Measurements from ENCODE around the gene TLCD4.
A peak's percentile ranks its signal among the peaks of the same experiment; 100 is the strongest.

TLCD4 gene

GRCh38 chr1:95094923-95095322, 22.2 kb upstream of the TLCD4 start:
- DNase-seq (ENCODE audit: low read depth in 3 of 3, low spot score in 1 of 3) = no peak

GRCh38 chr1:95095833-95096217, 21.3 kb upstream of the TLCD4 start:
- no peak for DNase-seq (ENCODE audit: low read depth in 3 of 3, low spot score in 1 of 3)

GRCh38 chr1:95096218-95096841, 20.8 kb upstream of the TLCD4 start:
- no peak for DNase-seq (ENCODE audit: low read depth in 3 of 3, low spot score in 1 of 3)

- no peak for DNase-seq (ENCODE audit: low read depth in 3 of 3, low spot score in 1 of 3)
Measured at GRCh38 chr1:95097426-95097825, 19.7 kb upstream of the TLCD4 start.

GRCh38 chr1:95098196-95098595, 19.0 kb upstream of the TLCD4 start:
- no peak for DNase-seq (ENCODE audit: low read depth in 3 of 3, low spot score in 1 of 3)

- no peak for DNase-seq (ENCODE audit: low read depth in 3 of 3, low spot score in 1 of 3)
Measured at GRCh38 chr1:95108792-95109191, 8.4 kb upstream of the TLCD4 start.

GRCh38 chr1:95111014-95111413, 6.1 kb upstream of the TLCD4 start:
- DNase-seq (ENCODE audit: low read depth in 3 of 3, low spot score in 1 of 3) = no peak

GRCh38 chr1:95113684-95114083, 3.5 kb upstream of the TLCD4 start:
- no peak for DNase-seq (ENCODE audit: low read depth in 3 of 3, low spot score in 1 of 3)

GRCh38 chr1:95115708-95116137, 1.4 kb upstream of the TLCD4 start:
- DNase-seq (ENCODE audit: low read depth in 3 of 3, low spot score in 1 of 3) = no peak

- DNase-seq (ENCODE audit: low read depth in 3 of 3, low spot score in 1 of 3) = peak in 1 of 3 donors; percentile 18
Measured at GRCh38 chr1:95116580-95117206, 462 bp upstream of the TLCD4 start.

- DNase-seq (ENCODE audit: low read depth in 3 of 3, low spot score in 1 of 3) = no peak
Measured at GRCh38 chr1:95118067-95118499, 928 bp downstream of the TLCD4 start.

GRCh38 chr1:95118710-95119109, 1.6 kb downstream of the TLCD4 start:
- no peak for DNase-seq (ENCODE audit: low read depth in 3 of 3, low spot score in 1 of 3)

- no peak for DNase-seq (ENCODE audit: low read depth in 3 of 3, low spot score in 1 of 3)
Measured at GRCh38 chr1:95119273-95119672, 2.1 kb downstream of the TLCD4 start.

- no peak for DNase-seq (ENCODE audit: low read depth in 3 of 3, low spot score in 1 of 3)
Measured at GRCh38 chr1:95122151-95122697, 5.1 kb downstream of the TLCD4 start.

GRCh38 chr1:95124342-95124741, 7.2 kb downstream of the TLCD4 start:
- no peak for DNase-seq (ENCODE audit: low read depth in 3 of 3, low spot score in 1 of 3)

GRCh38 chr1:95126366-95126765, 9.2 kb downstream of the TLCD4 start:
- DNase-seq (ENCODE audit: low read depth in 3 of 3, low spot score in 1 of 3) = no peak

- no peak for DNase-seq (ENCODE audit: low read depth in 3 of 3, low spot score in 1 of 3)
Measured at GRCh38 chr1:95126846-95127245, 9.7 kb downstream of the TLCD4 start.

- no peak for DNase-seq (ENCODE audit: low read depth in 3 of 3, low spot score in 1 of 3)
Measured at GRCh38 chr1:95127380-95127779, 10.2 kb downstream of the TLCD4 start.

- no peak for DNase-seq (ENCODE audit: low read depth in 3 of 3, low spot score in 1 of 3)
Measured at GRCh38 chr1:95132762-95133161, 15.6 kb downstream of the TLCD4 start.

GRCh38 chr1:95133687-95134086, 16.5 kb downstream of the TLCD4 start:
- DNase-seq (ENCODE audit: low read depth in 3 of 3, low spot score in 1 of 3) = no peak

- DNase-seq (ENCODE audit: low read depth in 3 of 3, low spot score in 1 of 3) = no peak
Measured at GRCh38 chr1:95138223-95138622, 21.1 kb downstream of the TLCD4 start.

- no peak for DNase-seq (ENCODE audit: low read depth in 3 of 3, low spot score in 1 of 3)
Measured at GRCh38 chr1:95139039-95139438, 21.9 kb downstream of the TLCD4 start.

- DNase-seq (ENCODE audit: low read depth in 3 of 3, low spot score in 1 of 3) = no peak
Measured at GRCh38 chr1:95140791-95141190, 23.6 kb downstream of the TLCD4 start.

Measured in stimulated activated CD4-positive, alpha-beta T cell treated with anti-CD3 and anti-CD28 coated beads, TNF-alpha, amount 100 ng/mL, for 1 hour (primary cell).